ENCODE results near the gene OTUB1.

OTUB1 gene

DNA sequence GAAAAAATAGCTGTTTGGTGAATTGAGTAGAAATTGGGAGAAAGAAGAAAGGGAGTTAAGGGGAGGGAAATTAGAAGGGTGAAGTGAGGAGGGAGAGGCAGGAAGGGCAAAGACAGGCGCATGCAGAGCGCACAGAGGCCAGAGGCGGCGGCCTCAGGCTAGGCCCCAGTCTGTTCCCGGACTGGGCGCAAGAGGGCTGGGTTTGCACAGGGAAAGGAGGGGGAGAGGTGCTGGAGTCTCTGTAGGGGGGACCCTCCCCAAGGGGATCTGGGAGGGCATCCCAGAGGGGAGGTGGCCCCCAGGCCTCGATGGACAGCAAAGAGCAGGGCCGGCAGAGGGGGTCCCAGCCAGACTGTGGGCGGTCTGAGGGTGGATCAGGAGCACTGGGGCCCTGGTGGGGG lies 48.2 kb downstream of the OTUB1 start:
- TF ChIP-seq, protein P1, sequence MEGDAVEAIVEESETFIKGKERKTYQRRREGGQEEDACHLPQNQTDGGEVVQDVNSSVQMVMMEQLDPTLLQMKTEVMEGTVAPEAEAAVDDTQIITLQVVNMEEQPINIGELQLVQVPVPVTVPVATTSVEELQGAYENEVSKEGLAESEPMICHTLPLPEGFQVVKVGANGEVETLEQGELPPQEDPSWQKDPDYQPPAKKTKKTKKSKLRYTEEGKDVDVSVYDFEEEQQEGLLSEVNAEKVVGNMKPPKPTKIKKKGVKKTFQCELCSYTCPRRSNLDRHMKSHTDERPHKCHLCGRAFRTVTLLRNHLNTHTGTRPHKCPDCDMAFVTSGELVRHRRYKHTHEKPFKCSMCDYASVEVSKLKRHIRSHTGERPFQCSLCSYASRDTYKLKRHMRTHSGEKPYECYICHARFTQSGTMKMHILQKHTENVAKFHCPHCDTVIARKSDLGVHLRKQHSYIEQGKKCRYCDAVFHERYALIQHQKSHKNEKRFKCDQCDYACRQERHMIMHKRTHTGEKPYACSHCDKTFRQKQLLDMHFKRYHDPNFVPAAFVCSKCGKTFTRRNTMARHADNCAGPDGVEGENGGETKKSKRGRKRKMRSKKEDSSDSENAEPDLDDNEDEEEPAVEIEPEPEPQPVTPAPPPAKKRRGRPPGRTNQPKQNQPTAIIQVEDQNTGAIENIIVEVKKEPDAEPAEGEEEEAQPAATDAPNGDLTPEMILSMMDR (IDR thresholded peaks at IDR 0.05), result no peak

DNA sequence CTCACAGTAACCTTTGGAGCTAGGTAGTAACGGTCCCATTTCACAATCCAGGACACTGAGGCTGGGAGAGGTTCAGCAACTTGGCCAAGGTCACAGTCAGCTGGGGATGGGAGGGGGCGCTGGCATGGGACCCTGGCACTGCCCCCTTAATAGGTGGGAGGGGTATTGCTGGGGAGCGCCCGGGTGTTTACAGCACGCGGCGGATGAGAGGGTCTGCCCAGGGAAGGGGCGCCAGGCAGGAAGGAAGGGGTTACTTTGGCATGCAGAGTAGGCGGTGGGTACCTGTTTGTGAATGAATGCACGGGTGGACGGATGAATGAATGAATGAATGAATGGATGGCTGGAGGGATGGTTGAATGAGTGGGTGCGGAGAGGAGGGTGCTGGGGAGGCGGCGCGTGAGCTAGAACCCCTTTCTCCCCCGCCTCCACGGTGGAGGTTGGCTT lies 48.9 kb downstream of the OTUB1 start:
- TF ChIP-seq, protein P1 (IDR thresholded peaks at IDR 0.05), result no peak

DNA sequence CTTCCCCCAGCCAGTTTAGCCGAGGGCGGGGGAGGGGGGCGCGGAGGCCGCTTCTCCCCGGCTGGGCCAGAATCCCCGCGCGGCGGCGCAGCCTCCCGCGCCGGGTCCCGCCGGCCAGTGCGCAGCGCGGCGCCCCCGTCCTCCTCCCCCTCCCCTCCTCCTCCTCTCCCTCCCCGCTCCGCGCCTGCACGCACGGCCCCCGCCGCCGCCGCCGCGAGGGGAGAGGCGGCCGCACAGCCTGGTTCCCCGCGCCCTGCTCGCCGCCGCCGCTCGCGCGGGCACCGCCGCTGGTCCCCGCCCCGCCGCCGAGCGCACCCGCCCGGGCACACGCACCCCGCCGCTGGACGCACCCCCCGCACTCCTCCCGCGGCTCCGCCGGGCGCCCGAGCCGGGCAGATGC lies 49.3 kb downstream of the OTUB1 start, which contains the start of gene FLRT1:
Gene FLRT1, plus strand, starts transcription at position 356 of the 400 bp plus-strand sequence. CDS start 80,337 bp downstream, outside the sequence.
- TF ChIP-seq, protein P1 (IDR thresholded peaks at IDR 0.05), result no peak

DNA sequence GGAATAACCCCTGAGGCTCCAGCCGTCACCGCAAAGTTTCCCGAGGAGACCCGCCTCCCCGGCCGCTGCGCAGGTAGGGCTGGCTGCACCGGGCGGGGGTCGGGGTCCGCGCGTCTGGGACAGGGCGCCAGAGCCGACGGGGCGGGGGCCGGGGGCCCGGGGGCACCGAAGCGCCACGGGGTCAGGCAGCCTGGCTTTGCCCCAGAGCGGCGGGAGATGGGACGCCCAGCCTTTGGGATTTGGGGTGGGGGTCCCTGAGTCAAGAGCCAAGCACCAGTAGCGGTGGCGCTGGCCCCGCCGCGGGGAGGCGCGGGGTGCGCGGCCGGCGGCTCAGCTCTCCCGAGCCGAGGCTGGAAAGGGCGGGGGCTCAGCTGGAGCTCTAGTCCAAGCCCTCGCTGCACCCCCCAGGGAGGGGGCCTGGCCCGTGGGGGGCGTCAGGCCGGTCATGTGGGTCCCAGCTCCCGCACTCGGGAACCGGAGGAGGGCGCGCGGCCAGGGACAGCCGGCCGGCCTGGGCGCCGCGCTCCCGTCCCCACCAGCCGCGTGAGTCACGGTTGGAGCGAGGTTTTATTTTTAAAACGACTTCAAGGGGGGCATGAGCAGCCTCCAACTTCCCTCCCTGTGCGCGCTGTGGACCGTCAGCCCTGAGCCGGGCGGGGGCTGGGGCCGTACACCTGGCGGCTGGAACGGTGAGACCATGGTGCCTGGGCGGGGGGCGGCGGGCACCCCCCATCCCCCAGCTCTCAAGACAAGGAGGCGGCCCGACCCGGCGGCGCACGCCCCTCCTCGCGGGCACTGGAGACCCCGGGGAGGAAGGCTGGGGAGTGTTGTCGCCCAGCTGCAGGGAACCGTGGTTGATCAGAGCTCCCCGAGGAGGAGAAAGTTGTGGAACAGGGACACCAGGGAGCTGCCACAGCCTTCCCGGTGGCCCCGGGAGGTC lies 50.1 kb downstream of the OTUB1 start:
- TF ChIP-seq, protein P1 (IDR thresholded peaks at IDR 0.05), result no peak

DNA sequence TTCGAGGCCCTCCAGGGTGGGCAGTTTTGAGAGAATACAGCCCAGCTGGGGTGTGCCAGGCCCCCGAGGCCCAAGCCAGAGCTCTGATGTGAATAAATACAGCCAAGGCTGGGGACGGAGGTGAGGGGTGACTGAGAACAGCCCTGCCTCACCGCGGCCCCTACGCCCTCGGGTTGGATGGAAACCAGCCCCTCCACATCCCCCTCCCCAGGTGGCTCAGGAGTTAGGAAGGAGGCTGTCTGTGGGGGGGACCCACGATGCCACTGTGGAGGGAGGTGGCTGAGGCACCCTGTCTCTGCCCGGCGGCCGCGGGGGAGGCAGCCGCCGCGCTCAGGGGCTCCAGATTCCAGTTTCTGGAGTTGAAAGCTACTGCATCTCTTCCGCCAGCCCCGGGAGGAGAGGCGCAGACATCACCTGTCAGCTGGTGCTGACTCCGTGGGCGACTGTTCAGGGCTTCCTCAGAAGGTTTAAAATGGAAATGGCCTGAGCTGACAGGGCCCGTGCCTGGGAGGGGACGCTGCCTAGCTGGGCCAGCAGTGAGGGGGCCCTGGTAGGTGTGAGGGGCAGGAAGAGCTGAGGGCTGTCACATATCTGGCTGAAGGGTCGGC lies 50.9 kb downstream of the OTUB1 start:
- TF ChIP-seq, protein P1 (IDR thresholded peaks at IDR 0.05), result no peak

DNA sequence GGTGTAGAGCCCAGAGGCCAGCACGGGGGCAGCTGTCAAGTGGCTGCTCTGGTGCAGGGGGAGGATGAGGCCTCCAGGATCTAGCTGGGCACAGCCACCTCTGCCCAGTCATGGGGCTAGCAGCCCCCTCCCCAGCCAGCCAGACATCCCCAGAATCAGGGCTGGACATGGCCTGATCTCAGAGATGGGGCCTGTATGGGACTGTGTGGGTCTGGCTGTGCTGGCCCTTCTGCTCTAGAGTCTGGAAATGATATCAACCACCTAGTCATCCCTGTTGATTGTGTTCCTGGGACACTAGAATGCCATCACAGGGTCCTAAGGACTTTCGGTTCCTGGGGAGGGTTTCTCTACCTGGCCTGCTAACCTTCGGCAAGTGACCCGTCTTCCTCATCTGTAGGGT lies 52.3 kb downstream of the OTUB1 start:
- TF ChIP-seq, protein P1 (IDR thresholded peaks at IDR 0.05), result no peak

DNA sequence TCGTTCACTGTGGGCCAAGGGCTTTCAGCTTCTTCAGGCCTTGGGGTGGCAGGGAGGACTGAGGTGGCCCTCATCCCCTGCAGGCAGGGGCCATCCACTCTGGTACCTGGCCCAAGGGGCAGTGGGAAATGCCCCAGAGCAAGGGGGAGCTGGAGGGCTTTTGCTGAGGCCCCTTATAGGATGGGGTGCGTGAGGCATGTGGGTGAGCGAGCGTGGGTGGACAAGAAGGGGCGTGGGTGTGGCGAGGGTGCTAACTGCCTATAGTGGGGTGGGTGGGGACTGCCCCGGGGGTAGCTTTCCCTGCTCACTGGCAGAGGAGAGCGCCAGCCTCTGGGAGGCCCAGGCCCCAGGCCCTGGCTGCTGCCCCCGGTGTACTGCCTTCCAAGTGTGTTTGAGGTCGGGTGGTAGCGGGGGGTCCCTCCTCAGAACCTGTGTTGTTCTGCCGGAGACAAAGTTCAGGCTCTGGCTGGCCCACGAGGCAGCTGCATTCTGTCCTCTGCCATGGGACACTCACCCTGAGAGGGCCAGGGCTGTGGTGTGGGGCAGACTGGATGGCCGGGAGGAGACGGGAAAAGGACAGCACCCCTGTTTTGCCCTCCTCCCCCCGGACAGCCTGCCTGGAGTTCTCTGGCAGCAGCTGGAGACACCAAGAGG lies 52.9 kb downstream of the OTUB1 start:
- TF ChIP-seq, protein P1 (IDR thresholded peaks at IDR 0.05), result no peak

Data from LNCAP (cell line).